AG04449 (cell line): ENCODE data around the gene CEBPE.

Source experiments
- CTCF ChIA-PET: fragments of 350-600 bp; formaldehyde crosslinking; extraction: SDS; loops from one replicate; lab custom pipeline; 2021; ENCODE audit warnings: antibody characterized with exemption; lab: Yijun Ruan, JAX
- POLR2A ChIA-PET: fragments of 400-600, 350-600 bp; formaldehyde crosslinking; extraction: SDS; loops from one replicate; lab custom pipeline; 2020; ENCODE audit warnings: antibody characterized with exemption, inconsistent platforms; lab: Yijun Ruan, JAX
- DNase-seq: peaks from one replicate; pipeline ENCODE4 v3.0.0-alpha.2; 2010; ENCODE audit warnings: low read depth, low spot score
- H3K4me3 ChIP-seq: 2 replicates; pipeline ENCODE4 v1.5.1; 2011; ENCODE audit warnings: low read depth, mild to moderate bottlenecking, control low read depth, low read length
- TF ChIP-seq, protein P1 (sequence below): IDR thresholded peaks from one replicate; pipeline ENCODE4 v1.5.1; 2011; ENCODE audit warnings: mild to moderate bottlenecking, moderate library complexity, low read length, control low read depth, inconsistent platforms; ENCODE audit not compliant: insufficient read depth; ENCODE audit errors: missing control alignments

Gene CEBPE

DNA sequence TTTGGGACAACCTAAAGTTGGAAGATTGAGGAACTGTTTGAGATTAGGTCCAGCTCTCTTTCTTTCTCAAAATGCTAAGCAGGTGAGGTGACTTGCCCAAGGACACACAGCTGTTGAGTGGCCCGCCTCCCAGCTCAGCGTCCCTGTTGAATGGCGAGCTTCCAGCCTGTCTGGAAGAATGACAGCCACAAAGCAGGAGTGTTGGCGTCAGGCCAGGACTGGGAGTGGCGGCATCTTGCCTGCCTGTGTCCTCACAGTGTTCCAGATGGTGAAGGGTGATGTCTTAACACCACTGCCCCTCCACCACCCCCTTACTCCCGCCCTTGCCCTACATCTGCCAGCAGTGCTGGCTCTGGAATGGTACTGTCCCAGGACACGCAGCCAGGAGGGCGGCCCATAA, 4.4 kb upstream of the CEBPE start:
- POLR2A ChIA-PET: no interaction called here
- DNase-seq: no peak
- CTCF ChIA-PET: interaction anchor here (1.0 to 20.1 kb wide), 4 partner anchors 7 to 56 kb away, joined by 3 to 1439 read pairs (median 32); partner anchors contain the start of gene SLC7A8
- TF ChIP-seq, protein P1, sequence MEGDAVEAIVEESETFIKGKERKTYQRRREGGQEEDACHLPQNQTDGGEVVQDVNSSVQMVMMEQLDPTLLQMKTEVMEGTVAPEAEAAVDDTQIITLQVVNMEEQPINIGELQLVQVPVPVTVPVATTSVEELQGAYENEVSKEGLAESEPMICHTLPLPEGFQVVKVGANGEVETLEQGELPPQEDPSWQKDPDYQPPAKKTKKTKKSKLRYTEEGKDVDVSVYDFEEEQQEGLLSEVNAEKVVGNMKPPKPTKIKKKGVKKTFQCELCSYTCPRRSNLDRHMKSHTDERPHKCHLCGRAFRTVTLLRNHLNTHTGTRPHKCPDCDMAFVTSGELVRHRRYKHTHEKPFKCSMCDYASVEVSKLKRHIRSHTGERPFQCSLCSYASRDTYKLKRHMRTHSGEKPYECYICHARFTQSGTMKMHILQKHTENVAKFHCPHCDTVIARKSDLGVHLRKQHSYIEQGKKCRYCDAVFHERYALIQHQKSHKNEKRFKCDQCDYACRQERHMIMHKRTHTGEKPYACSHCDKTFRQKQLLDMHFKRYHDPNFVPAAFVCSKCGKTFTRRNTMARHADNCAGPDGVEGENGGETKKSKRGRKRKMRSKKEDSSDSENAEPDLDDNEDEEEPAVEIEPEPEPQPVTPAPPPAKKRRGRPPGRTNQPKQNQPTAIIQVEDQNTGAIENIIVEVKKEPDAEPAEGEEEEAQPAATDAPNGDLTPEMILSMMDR: no peak
- H3K4me3 ChIP-seq: no peak overlapping the region

DNA sequence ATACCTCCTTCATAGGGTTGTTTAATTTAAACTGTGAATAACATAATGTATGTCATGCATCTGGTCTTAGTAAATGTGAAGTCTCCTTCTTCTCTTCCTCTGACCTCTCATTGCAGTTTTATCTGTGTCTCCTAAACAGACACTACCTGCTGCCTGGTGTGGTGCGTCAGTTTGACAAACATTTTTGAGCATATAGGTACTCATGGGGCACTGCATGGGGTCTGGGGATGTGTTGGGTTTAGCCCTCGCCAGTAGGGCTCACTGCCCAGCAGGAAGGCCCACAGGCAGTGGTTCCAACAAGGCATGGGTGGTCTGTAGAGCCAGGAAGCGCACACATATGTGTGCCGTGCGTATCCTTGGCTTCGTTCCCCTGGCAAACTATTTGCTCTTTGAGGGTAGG, 3.0 kb upstream of the CEBPE start:
- CTCF ChIA-PET: interaction anchor here (0.6 to 20.1 kb wide), 28 partner anchors 8 to 565 kb away, joined by 3 to 1439 read pairs (median 8); partner anchors contain the start of genes ACIN1, RNF212B and SLC7A8
- H3K4me3 ChIP-seq: no peak overlapping the region
- TF ChIP-seq, protein P1: no peak
- POLR2A ChIA-PET: interaction anchor here (0.6 kb wide), 1 partner anchor 204 kb away, joined by 3 read pairs; no protein-coding TSS in a partner anchor
- no peak for DNase-seq

DNA sequence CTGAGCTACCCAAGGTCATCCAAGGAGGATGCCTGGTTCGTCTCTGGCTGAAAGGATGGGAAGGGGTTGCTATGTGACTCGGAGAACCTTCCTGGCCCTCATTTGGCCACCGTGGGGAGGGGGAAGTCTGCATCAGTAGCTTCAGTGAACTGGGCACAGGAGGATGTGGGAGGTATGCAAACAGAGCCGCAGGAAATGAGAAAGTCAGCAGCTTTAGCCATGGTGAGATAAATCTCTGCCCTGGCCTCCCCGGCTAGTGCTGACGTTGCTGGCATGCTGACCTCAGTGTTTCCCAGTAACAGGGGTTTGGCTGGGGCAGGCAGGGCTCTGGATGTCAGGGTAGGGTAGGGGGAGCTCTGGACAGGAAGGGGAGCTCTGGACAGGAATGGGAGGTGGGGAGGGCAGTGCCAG, 2.3 kb upstream of the CEBPE start:
- no peak overlapping the region for H3K4me3 ChIP-seq
- TF ChIP-seq, protein P1: no peak
- ChIA-PET CTCF (interaction anchor here (0.6 to 20.1 kb wide), 45 partner anchors 9 to 564 kb away, joined by 3 to 1439 read pairs (median 8); partner anchors contain the start of genes ACIN1, PABPN1, RNF212B and SLC7A8), POLR2A (interaction anchor here (0.6 to 1.3 kb wide), 2 partner anchors 50 to 205 kb away, joined by 3 to 4 read pairs; no protein-coding TSS in a partner anchor)
- no peak for DNase-seq

DNA sequence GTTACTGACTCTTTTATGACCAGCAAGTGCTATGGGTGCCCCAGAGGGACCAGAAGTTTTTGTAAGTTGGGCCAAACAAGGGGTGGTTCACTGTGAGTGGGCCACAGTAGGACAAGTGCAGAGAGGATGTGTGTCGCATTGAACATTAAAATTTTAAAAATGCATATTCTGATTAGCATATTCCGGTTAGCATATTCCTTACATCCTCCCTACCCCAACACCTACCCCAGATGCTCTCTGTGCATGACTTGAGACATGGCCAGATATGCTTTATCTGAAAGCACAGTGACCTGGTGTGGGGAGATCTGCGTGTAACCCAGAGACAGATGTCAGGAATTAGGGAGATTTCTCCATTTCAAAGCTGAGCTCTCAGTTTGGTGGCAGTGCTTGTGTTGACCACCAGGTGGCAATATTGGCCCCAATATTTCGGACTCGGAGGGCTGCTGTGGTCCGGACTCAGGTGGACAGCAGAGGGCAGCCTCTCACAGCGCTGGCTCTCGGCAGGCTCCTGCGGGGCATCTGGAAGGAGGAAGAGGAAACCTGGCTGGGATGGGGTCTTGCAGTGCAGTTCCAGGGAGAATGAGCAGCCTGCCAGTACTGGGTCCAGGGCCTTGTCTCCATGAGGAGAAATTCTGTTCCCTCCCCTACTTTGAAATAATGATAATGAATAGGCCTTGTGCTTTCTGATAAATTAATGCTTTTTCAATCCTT, 1.6 kb upstream of the CEBPE start:
- H3K4me3 ChIP-seq: no peak overlapping the region

DNA sequence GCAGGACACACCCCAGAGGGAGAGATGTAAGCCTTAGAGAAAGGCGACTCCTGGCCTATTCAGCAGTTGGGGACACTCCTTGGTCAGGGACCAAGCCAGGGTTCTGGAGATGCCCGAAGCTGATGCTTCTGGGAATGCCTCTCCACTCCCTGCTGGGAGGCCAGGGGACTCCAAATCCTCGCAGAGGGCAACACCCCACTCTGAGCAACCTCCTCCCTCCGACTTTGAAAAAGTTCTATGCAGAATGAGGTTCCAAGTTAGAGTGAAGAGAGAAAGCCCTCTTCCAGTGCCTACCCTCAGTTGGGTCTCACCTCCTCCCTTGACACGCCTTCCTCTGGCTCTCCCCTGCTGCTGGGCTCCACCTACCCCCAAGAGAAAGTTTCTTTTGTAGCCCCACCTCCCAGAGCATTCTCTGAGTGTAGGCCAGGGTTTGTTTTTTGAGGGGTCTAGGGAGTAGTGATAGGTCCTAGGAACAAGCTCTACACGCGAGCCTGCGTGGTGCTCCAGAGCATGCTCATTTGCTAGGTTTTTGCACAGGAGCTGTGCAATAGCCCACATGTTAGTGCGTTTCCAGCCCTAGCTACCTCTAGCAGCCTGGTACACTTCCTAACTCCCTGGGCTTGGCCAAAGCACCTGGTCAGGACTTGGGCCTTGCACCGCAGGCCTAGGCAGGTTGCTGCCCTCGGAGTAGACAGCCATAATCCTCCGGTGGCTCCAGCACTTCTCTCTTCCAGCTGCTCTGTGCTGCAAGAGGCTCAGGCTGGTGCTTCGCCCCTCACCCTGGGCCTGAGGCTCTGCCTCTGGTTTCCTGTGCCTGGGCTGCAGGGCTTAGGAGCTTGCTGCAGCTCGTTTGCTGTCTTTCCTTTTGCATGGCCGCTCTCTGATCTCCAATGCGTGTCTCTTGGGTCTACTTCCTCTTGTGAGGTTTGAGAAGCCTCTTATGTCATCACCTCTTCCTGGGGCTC, 590 bp upstream of the CEBPE start:
- ChIA-PET POLR2A (no interaction called here), CTCF (interaction anchor here (0.7 to 20.1 kb wide), 20 partner anchors 10 to 181 kb away, joined by 3 to 1439 read pairs (median 7); partner anchors contain the start of gene SLC7A8)
- TF ChIP-seq, protein P1: no peak
- DNase-seq: no peak
- H3K4me3 ChIP-seq: no peak overlapping the region

More for the DNA sequence above, 1.6 kb upstream of the CEBPE start:
- POLR2A ChIA-PET: interaction anchor here (0.6 to 1.3 kb wide), 2 partner anchors 51 to 64 kb away, joined by 4 read pairs; no protein-coding TSS in a partner anchor
- TF ChIP-seq, protein P1: peak; percentile 99
- CTCF ChIA-PET: interaction anchor here (0.6 to 20.1 kb wide), 55 partner anchors 8 to 565 kb away, joined by 3 to 1439 read pairs (median 5); partner anchors contain the start of genes PABPN1 and SLC7A8
- DNase-seq: no peak
